Measurements from ENCODE around the gene DCP1B. TPM values are rescaled to one million over a fixed set of nuclear protein-coding genes. Genes with fewer than 3 reads are reported as not detected.
A peak's percentile ranks its signal among the peaks of the same experiment; 100 is the strongest.

Gene DCP1B
- total RNA-seq, 1 donor from 2014 or later = 6.1 TPM

DNA sequence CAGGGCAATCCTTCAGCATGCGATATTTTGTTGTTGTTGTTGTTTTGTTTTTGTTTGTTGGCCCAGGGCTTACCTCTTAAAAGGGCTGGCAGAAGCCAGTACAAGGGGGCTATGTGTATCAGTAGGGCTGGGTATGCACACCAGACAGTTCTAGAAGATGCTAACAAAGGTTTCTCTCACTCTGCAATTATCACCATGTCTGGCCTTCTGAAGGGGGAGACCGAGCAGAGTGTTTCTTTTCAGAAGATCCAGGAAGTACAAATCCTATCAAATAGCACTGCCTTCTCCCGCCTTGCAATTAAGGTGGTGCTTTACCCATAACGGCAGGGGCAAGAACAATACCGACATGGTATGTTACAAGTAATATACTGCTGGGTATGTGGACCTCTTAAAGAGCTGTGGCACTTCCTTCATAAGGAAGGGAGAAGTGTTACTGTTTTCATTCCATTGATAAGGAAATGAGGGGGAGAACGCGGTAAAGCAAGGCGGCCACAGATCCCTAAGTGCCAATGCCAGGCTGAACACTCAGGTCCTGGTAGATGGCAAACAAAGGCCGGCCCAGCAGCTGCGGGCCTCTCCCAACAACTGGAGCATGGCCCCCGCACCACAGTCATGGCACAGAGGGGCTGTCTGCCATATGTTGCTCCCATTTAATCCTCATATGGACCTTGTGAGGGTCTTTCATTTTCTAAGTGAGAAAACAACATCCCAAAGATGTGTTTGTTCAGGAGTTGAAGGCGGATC is 66.6 kb downstream of the DCP1B start:
- FAIRE-seq (no peak), DNase-seq (ENCODE audit: low spot score in 2 of 2) (peak in 1 of 2 donors; percentile 2)

DNA sequence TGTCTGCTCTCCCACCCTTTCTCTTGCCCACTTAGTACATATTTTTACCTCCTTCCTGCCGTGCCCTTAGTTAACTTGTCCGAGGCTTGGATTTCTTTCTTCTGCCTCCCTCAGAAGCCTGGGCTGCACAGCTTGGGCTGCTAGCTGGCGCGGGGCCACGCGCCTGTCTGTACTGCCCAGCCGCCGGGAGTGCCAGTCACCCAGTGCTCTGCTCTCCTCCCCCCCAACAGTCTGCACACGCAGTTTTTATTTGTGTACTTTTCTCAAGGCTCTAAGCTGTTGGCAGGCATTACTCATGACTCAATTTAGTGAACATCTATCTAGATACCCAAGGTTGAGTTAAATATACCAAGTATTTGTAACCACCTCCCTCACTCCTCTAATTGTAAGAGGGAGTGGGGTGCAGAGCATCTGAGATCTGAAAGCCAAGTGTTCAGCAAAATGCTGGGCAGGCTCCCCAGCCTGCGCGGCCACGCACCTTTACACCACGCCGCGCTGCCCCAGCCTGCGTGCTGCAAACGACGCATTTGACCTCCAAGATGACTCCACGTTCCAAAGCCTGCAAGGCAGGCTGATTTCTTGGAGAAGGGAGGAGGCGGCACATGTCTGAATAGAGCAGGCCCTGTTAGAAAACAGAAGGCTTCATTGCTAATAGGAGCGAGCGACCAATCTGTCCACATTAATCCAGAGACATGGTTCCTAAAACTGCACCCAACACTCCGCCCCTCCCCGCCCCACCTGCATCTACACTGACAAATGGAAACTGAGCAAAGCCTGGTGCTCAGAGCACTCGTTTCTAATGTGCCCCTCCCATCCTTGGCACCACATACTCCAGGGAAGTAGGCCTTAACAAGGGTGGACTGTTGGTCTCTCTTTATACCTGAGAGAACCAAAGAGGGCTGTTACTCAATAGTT is 67.6 kb downstream of the DCP1B start:
- FAIRE-seq (no peak), DNase-seq (ENCODE audit: low spot score in 2 of 2) (peak; percentile 55 to 75)

DNA sequence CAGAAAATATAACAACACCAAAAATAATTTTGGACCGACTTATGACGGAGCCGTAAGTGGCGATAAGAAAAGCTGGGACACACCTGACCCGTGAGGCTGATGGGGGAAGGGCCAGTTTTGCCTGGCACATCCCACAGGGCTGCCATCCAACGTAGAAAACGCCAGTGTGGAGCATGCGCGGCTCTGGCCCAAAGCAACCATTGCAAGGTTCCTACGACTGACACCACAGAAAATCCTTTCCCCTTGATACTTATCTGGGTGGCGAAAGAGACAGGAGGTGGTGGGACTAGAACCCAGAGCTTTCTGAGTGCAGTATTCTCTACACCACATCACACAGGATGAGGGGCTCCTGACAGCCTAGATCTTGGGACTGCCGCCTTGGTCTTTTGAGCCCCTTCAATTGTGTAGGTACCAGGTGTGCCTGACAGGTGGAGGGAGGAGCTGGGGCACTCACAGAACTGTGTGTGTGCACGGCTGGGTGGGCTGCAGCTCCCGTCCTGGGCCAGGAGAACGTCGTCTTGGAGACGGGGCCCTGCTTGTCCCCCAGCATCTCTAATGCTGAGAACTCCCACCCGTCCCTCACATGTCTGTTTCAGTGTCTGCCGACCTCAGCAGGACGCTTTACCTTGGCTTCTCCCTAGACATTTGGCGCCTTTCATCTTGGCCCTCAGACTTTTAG is 68.4 kb downstream of the DCP1B start:
- DNase-seq (ENCODE audit: low spot score in 2 of 2) = peak in 1 of 2 donors; percentile 29
- no peak for FAIRE-seq

DNA sequence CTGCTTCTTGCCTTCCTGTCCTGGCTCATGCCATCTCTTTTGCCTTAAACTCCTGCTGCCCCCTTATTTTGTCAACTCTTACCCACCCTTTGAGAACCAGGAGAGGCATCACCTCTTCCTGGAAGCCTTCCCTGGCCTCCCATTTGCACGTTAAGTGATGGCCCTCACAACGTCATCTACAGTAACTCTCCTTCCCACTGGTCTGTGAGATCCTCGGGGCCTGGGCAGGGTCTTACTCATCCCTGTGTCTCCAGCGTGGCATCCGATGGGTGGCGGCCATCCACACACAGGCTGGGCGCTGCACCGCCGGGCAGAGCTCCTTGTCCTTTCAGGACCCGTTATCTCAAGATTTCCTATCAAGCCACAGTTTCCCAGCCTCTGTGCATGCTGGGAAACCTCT is 69.0 kb downstream of the DCP1B start:
- DNase-seq (ENCODE audit: low spot score in 2 of 2) (no peak), FAIRE-seq (no peak)

- DNase-seq (ENCODE audit: low spot score in 2 of 2) (no peak), FAIRE-seq (no peak)
Observed at GRCh38 chr12:1934831-1935230, 69.4 kb downstream of the DCP1B start.

- FAIRE-seq (no peak), DNase-seq (ENCODE audit: low spot score in 2 of 2) (no peak)
Observed at GRCh38 chr12:1934068-1934467, 70.2 kb downstream of the DCP1B start.

- DNase-seq (ENCODE audit: low spot score in 2 of 2) (no peak), FAIRE-seq (no peak)
Observed at GRCh38 chr12:1933342-1934051, 70.8 kb downstream of the DCP1B start.

- FAIRE-seq (no peak), DNase-seq (ENCODE audit: low spot score in 2 of 2) (no peak)
Observed at GRCh38 chr12:1932264-1932777, 71.9 kb downstream of the DCP1B start.

- FAIRE-seq (no peak), DNase-seq (ENCODE audit: low spot score in 2 of 2) (no peak)
Observed at GRCh38 chr12:1931642-1932041, 72.6 kb downstream of the DCP1B start.

DNA sequence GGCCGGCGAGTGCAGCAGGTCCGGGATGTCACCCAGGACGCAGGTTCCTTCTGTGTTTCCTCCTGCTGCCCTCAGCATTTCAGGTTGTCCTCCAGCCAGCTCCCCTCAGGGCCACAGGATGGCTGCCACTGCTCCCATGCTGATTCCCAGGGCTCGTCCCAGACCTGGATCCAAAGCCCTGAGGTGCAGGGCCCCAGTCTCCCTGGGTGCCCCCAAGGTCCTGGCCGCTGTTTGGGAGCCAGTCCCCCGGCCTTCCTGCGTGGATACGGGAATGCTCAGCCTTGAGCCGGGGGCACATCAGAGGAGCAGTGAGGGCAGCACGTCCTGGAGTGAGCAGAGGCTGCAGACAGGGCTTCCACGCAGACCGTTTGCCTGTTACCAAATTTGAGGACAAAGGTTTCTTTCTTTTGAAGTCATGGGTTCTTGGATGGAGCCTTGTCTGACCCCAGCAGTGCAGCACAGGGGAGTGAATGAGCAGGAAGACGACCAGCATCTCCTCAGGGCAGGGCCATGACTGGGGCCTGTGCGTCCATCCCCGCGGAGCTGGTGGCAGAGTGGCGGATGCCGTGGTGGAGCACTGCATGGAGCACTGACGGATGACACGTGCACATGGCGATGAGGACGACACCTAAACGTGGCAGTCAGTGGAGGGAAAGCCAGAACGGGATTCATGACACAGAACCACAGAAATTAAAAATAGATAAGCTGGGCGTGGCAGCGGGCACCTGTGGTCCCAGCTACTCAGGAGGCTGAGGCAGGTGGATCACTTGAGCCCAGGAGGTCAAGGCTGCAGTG is 73.3 kb downstream of the DCP1B start:
- DNase-seq (ENCODE audit: low spot score in 2 of 2) (no peak), FAIRE-seq (no peak)

- no peak for DNase-seq (ENCODE audit: low spot score in 2 of 2)
- FAIRE-seq = no peak
Observed at GRCh38 chr12:1929985-1930802, 74.1 kb downstream of the DCP1B start.

- no peak for FAIRE-seq
- DNase-seq (ENCODE audit: low spot score in 2 of 2) = no peak
Observed at GRCh38 chr12:1929241-1929984, 74.8 kb downstream of the DCP1B start.

DNA sequence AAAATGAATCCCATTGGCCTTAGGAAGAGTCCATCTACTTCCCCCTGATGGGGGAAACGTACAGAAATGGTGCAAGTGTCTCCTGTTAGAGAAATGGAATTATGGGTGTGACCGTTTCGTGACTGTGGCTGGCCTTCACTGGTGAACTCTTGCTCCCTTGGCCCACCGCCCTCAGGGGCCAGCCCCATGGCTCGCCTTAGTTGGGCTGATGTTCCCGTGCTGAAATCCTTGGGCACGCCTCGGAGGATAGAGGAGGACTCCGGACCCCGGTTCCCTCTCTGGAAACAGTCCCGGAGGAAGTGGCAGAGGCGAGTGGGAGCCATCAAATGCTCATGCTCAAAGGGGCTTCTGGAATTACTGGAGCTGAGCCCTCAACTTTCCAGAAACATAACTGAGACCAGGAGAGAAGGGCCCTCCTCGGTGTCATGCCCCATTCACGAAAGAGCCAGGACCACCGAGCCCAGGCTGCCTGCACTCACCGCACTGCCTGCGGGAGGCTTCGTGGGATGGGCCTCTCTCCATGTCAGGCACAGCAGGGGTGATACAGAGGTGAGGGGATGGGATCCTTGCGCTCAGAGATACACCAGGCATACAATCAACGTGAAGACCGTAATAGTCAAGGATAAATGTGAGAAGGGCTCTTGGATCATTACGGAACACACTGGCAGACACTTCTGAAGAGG is 75.7 kb downstream of the DCP1B start:
- DNase-seq (ENCODE audit: low spot score in 2 of 2) (no peak), FAIRE-seq (no peak)

DNA sequence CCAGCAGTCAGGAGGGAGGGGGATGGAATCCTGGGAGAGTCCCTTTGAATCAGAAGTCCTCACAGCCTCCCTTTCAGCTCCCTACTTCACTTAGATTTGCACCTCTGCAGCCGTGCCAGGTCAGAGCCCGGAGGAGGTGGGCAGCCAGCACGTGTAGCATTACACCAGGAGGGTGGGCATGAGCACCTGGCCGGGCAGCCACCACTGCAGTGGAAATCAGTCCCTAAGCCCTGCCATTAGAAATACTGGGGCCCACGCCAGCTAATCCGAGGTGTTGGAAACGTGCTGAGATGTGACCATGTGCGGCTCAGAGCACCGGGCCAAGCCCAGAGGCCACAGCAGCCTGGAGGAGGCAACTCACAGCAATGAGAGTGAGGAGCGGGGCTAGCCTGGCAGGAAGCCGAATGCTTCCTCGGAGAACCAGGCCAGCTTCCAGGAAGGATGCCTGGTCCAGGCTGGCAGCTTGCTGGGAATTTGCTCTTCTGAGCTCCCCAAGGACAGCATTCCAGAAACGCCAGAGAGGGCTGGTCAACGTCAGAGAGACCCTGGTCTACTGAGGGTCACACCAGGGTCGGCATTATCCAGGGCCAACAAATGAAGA is 76.4 kb downstream of the DCP1B start:
- no peak for FAIRE-seq
- no peak for DNase-seq (ENCODE audit: low spot score in 2 of 2)

GRCh38 chr12:1927051-1927680 is 77.1 kb downstream of the DCP1B start:
- FAIRE-seq = no peak
- no peak for DNase-seq (ENCODE audit: low spot score in 2 of 2)

- DNase-seq (ENCODE audit: low spot score in 2 of 2) (no peak), FAIRE-seq (no peak)
Observed at GRCh38 chr12:1926251-1926657, 78.0 kb downstream of the DCP1B start.

DNA sequence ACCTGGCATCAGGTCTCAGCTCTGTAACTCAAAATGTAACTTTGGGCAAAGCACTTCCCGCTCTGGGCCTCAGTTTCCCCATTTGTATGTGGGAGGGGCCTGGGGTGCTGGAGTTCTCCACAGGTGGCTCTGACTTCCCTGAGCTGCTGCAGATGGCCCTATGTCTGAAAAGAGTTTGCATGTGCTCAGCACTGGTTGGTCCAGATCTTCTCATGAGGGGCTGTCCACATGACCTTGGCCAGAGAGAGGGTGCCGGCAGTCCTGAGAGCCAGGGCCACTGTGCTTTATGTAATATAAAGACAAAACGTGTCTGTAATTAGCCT is 78.6 kb downstream of the DCP1B start:
- FAIRE-seq (no peak), DNase-seq (ENCODE audit: low spot score in 2 of 2) (no peak)

All from frontal cortex (tissue), 4 donors.